Measurements from ENCODE around the gene KCNH1.

Gene KCNH1

GRCh38 chr1:210627755-210628154 is 506.2 kb downstream of the KCNH1 start:
- DNase-seq = no peak

Measured in activated CD8-positive, alpha-beta memory T cell treated with anti-CD3 and anti-CD28 coated beads, Interleukin-2, amount 50 U/mL, for 48 hours (primary cell).